ENCODE data around the gene NACC2. TPM values are rescaled to one million over a fixed set of nuclear protein-coding genes. Genes with fewer than 3 reads are reported as not detected.

NACC2 gene
- total RNA-seq, 4 donors from 2014 or later = 22.2 to 64.3 (median 26.5) TPM

DNA sequence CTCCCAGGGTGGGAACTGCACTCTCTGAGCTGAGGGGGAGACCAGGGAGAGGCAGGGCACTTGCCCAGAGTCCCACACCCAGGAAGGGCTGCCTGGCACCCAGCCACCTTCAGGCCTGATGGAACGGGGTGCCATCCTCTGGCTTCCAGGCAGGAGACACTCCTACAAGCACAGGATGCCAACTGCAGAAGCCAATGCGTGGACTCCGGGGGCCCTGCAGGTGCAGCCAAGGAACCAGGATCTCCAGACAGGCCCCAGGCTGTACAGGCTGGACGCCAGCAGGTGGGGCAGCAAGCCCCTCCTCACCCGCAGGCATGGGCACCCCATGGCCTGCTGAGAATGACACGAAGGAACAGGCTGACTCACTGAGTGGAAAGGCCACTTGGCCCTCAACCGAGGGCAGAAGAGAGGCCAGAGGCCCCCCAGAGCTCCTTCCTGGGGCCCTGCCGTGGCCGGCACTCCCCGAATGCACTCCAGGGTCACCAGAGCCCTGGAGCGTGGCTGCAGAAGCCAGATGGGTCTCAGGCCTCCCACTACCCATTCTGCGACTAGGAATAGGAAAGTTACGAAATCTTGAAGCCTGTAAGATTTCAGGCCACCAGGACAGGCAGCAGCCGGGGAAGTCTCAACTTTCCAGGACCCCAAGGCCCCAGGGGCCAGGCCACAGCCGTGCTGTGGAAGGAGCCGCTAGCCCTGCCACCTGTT is 15.7 kb downstream of the NACC2 start:
- Histone ChIP-seq H3K4me3 (no peak overlapping the region), H3K4me1 (peaks cover 13 to 44% (median 30%) of the 10 kb centered on the region in 4 donors), H3K27me3 (no peaks in the 10 kb centered on the region), H3K9me3 (no peaks in the 10 kb centered on the region), H3K27ac (peak overlapping the region; percentile 53 to 64 (median 60)), H3K36me3 (no peaks in the 10 kb centered on the region)
- in situ Hi-C loops (cut with MboI; ENCODE audit: low pct_ligation_motif_present in 1 of 4, low pct_unique_long_range_greater_than_20kb in 1 of 4, low sequenced_read_pairs in 3 of 4) (no loop called here), intact Hi-C loops (cut with DNase I; ENCODE audit: low total_unique reads) (no loop called here)
- 45 to 67% methylated on average over 5 to 13 of the region's 16 CpGs for WGBS, 2 donors (ENCODE audit: low coverage in 1 of 2)
- DNase-seq = no peak
- TF ChIP-seq EP300 (IDR thresholded peaks at IDR 0.05; ENCODE audit: low read depth) (no peak), POLR2AphosphoS5 (IDR thresholded peaks at IDR 0.05) (no peak), POLR2A (IDR thresholded peaks at IDR 0.05) (no peak), CTCF (IDR thresholded peaks at IDR 0.05) (no peak)

DNA sequence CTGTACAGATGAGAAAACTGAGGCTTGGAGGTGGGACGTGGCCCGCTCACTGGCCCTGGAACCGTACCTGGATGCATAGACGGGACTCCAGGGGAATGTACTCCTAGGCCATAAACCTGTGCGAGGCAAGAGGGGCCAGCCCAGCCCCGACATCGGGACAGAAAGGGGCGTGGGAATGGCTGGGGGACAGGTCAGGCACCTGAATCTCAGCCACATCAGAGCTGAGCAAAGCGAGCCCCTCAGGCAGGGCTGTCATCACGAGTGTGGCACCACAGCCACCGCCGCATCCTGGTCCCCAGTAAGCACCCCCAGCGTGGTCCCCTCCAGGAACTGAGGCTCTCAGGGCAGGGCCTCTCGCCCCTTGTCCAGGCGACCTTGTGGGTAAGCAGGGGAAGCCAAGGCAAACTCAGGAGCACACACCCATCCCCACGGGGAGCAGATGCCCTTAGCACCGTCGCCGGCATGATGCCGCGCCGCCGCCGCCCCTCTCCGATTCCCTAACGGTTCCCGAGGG is 16.5 kb downstream of the NACC2 start:
- H3K4me1 ChIP-seq = peaks cover 13 to 44% (median 30%) of the 10 kb centered on the region in 4 donors
- H3K27me3 ChIP-seq = no peaks in the 10 kb centered on the region
- no peak for TF ChIP-seq CTCF (IDR thresholded peaks at IDR 0.05)
- no peak for TF ChIP-seq EP300 (IDR thresholded peaks at IDR 0.05; ENCODE audit: low read depth)
- no peak for TF ChIP-seq POLR2AphosphoS5 (IDR thresholded peaks at IDR 0.05)
- TF ChIP-seq POLR2A (IDR thresholded peaks at IDR 0.05) = no peak
- no peaks in the 10 kb centered on the region for H3K36me3 ChIP-seq
- no peak overlapping the region for H3K4me3 ChIP-seq
- H3K9me3 ChIP-seq = no peaks in the 10 kb centered on the region
- in situ Hi-C loops (cut with MboI; ENCODE audit: low pct_ligation_motif_present in 1 of 4, low pct_unique_long_range_greater_than_20kb in 1 of 4, low sequenced_read_pairs in 3 of 4) = no loop called here
- H3K27ac ChIP-seq = peak overlapping the region; percentile 53 to 64 (median 60)
- no peak for DNase-seq
- intact Hi-C loops (cut with DNase I; ENCODE audit: low total_unique reads) = loop anchor here (1.0 kb wide), 1 partner anchor 46 kb away; no protein-coding TSS in a partner anchor
- 84% methylated on average over 25 of the region's 27 CpGs; no CpG with 5 or more reads in 1 of the 2 donors for WGBS, 2 donors (ENCODE audit: low coverage in 1 of 2)

DNA sequence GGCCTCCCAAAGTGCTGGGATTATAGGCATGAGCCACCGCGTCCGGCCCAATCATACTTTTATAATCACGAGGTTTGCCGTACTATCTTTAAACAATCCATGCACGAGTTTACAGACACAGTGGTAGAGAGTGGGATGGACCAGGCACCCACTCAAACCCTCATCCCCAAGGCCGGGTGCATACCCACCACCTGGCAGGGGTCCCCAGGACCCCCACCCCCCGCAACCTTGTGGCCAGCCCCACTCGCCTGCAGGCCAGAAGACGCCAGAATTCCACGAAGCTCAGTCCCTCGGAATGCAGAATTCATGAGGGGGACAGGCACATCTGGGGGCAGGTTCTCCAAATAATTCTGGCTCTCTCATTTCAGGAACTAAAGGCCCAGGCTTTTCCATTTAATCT is 17.1 kb downstream of the NACC2 start:
- no peak for TF ChIP-seq POLR2AphosphoS5 (IDR thresholded peaks at IDR 0.05)
- no peak for TF ChIP-seq POLR2A (IDR thresholded peaks at IDR 0.05)
- no peak for TF ChIP-seq CTCF (IDR thresholded peaks at IDR 0.05)
- no peak for TF ChIP-seq EP300 (IDR thresholded peaks at IDR 0.05; ENCODE audit: low read depth)
- in situ Hi-C loops (cut with MboI; ENCODE audit: low pct_ligation_motif_present in 1 of 4, low pct_unique_long_range_greater_than_20kb in 1 of 4, low sequenced_read_pairs in 3 of 4) (no loop called here), intact Hi-C loops (cut with DNase I; ENCODE audit: low total_unique reads) (loop anchor here (1.0 kb wide), 1 partner anchor 46 kb away; no protein-coding TSS in a partner anchor)
- no peak for DNase-seq
- H3K36me3 ChIP-seq = no peaks in the 10 kb centered on the region
- H3K4me1 ChIP-seq = peaks cover 13 to 41% (median 30%) of the 10 kb centered on the region in 4 donors
- H3K9me3 ChIP-seq = no peaks in the 10 kb centered on the region
- no peaks in the 10 kb centered on the region for H3K27me3 ChIP-seq
- peak overlapping the region in 3 of 4 donors; percentile 10 to 64 (median 58) for H3K27ac ChIP-seq
- H3K4me3 ChIP-seq = no peak overlapping the region
- WGBS, 2 donors (ENCODE audit: low coverage in 1 of 2) = 77% methylated on average over 12 of the region's 12 CpGs; no CpG with 5 or more reads in 1 of the 2 donors

GRCh38 chr9:136077491-136077890 is 17.6 kb downstream of the NACC2 start:
- DNase-seq = no peak
- intact Hi-C loops (cut with DNase I; ENCODE audit: low total_unique reads) = no loop called here
- H3K27me3 ChIP-seq = no peaks in the 10 kb centered on the region
- H3K27ac ChIP-seq = peak overlapping the region in 2 of 4 donors; percentile 10 to 64
- H3K36me3 ChIP-seq = no peaks in the 10 kb centered on the region
- no peak overlapping the region for H3K4me3 ChIP-seq
- no peaks in the 10 kb centered on the region for H3K9me3 ChIP-seq
- no peak for TF ChIP-seq EP300 (IDR thresholded peaks at IDR 0.05; ENCODE audit: low read depth)
- no peak for TF ChIP-seq POLR2A (IDR thresholded peaks at IDR 0.05)
- no peak for TF ChIP-seq POLR2AphosphoS5 (IDR thresholded peaks at IDR 0.05)
- no peak for TF ChIP-seq CTCF (IDR thresholded peaks at IDR 0.05)
- WGBS, 2 donors (ENCODE audit: low coverage in 1 of 2) = 78 to 84% methylated on average over 6 to 8 of the region's 8 CpGs
- in situ Hi-C loops (cut with MboI; ENCODE audit: low pct_ligation_motif_present in 1 of 4, low pct_unique_long_range_greater_than_20kb in 1 of 4, low sequenced_read_pairs in 3 of 4) = no loop called here
- H3K4me1 ChIP-seq = peaks cover 13 to 38% (median 27%) of the 10 kb centered on the region in 4 donors
